Kidney tubule cell (primary cell): ENCODE measurements around the gene KXD1.
"Not testable (repeated sequence)": the region's sequence is repeated elsewhere in the genome, so short reads cannot be mapped to it uniquely, and the experiment has no call there.

Source experiments
- DNase-seq: peaks from one replicate; pipeline ENCODE4 v3.0.0-alpha.2; 2018; ENCODE audit warnings: low spot score

KXD1 gene

DNA sequence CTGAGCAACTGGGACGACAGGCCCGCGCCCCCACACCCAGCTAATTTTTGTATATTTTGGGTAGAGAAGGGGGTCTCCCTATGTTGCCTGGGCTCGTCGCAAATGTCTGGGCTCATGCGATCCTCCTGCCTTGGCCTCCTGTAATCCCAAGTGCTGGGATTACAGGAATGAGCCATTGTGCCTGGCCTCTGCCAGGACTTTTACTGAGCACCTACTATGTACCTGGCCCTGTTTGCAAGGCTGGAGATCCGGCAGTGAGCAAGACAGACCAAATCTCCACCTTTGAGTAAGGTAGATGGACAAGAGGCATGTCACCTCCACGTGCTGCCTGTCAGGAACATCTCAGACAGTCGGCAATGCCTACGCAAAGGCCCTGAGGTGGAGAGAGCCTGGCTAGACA, 21.2 kb upstream of the KXD1 start:
- DNase-seq, result no peak

DNA sequence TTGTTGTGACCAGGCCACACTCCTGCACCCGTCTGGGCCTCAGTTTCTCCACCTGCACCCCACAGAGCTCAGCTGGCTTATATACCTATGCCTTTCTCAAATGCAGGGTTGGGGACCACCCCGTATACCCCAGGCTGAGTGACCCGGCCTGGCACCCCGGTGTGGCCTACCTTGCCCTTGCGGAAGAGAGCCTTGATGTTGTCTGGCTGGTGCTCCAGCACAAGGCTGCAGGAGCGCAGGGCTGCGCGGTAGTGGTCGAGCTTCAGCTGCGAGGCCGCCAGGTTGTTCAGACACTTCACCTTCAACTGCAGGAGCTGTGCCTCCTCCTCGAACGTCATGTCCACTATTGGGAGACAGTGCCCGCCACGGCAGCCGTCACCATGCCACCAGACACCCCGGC, 20.2 kb upstream of the KXD1 start:
- DNase-seq, result no peak

DNA sequence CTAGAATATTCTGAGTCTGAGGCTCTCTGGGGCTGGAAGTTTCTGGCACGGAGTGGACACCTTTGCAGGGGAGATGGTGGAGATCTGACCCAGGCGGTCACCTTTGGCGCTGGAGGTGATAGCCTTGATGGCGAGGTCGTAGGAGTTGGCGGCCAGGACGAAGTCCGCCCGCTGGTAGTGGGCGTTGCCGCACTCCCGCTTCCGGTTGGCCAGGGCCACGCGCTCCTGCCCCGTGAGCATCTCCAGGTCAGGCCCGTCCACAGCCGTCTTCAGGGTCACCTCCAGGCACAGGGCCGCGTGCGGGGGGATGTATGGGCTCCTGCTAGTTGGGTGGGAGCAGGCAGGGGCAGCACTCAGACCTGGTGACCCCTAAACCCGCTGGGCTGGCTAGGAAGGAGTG, 19.6 kb upstream of the KXD1 start:
- no peak for DNase-seq

DNA sequence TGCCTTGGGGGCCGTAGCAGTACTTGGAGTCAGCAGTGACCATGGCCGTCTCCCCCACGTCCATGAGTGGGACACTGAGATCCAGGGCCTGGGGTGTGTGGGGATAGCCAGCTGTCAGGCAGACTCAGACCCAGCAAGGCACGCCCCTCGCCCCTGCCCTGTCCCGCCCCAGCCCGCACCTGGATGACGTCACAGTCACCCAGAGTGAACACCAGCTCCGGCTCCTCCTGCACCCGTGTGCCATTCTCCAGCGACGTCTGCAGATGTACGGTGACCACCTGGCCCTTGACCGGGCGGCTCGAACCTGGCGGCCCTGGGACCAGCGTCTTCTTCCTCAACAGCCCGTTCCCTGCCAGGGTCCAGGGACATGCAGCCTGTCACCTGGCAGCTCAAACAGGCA, 18.3 kb upstream of the KXD1 start:
- no peak for DNase-seq

DNA sequence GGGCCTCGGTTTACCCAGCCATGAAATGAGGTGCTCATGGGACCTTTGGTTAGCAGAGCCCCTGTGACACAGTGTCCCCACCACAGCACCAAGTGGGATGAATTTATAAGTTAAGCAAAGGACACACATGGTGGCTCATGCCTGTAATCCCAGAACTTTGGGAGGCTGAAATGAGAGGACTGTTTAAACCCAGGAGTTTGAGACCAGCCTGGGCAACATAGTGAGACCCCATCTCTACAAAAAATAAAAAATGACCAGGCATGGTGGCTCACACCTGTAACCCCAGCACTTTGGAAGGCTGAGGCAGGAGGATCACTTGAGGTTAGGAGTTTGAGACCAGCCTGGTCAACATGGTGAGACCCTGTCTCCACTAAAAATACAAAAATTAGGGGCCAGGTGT, 17.5 kb upstream of the KXD1 start:
- not testable (repeated sequence) for DNase-seq

DNA sequence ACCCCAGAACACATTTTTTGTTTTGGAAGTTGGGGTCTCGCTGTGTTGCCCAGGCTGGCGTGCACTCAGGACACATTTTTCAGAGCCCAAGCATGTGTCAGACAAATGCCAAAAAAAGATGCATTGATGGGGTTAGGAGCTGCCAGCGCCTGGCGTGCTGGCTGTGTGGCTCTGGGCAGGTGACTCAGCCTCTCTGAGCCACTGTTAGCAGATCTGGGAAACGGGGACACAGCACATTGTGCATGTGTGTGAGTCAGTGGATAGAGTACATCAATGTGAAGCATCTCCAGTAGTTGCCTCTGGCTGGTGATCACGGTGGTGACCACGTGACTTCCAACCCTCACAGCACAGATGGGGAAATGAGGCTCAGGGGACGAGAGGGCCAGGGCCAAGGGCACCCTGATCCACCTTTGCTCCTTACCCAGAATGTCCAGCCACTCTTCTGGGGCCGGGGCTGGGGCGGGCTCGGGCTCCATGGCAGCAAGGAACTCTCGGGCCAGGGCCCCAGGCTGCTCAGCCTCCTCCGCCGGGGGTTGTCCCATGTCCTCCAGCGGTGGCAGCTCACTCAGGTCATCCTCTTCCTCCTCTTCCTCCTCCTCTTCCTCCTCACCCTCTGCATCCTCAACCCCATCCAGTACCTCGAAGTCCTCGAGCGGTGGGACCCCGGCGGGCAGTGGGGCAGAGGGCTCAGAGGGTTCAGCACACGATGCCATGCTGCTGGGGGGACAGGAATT, 16.2 kb upstream of the KXD1 start:
- peak; percentile 42 for DNase-seq

DNA sequence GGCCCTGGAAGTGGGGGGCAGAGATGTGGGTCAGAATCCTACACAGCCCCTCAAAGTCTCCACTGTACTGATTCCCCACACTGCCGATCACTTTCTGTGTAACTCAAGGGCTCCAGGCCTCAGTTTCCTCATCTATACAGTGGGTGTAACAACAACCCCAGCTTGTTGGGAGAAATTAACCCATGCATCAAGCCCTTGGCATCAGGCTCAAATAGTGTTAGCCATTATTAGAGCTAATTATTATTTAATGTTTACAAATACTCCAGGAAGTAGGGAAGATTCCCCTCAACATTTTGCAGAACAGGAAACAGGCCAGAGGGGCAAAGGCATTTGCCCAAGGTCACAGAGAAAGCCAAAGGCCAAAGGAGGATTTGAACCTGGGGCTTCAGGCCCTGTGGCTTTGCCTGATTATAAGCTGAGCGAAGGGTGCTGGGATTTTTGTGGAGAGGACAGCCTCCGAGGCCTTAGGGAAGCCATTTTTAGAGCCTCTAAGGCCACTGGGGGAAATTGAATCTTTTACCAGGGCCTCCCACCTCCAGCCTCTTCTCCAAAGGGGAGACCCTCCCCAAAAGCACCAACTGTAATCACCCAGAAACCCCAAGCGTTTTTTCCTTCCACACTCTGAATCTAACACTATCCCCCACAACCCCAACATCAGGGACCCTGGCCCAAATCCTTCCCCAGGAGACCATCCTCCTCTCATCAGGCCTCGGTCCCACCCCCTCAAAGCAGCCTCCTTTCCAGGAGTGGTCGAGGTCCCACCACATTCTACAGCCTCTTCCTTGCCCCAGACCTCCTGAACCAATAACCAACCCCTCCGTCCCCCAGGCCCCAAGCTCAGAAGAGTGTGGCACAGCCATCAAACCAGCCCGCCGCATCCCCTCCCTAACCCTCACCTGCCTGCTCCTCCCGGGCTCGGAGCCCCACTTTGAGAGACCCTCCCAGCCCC, 15.4 kb upstream of the KXD1 start:
- DNase-seq, result no peak

DNA sequence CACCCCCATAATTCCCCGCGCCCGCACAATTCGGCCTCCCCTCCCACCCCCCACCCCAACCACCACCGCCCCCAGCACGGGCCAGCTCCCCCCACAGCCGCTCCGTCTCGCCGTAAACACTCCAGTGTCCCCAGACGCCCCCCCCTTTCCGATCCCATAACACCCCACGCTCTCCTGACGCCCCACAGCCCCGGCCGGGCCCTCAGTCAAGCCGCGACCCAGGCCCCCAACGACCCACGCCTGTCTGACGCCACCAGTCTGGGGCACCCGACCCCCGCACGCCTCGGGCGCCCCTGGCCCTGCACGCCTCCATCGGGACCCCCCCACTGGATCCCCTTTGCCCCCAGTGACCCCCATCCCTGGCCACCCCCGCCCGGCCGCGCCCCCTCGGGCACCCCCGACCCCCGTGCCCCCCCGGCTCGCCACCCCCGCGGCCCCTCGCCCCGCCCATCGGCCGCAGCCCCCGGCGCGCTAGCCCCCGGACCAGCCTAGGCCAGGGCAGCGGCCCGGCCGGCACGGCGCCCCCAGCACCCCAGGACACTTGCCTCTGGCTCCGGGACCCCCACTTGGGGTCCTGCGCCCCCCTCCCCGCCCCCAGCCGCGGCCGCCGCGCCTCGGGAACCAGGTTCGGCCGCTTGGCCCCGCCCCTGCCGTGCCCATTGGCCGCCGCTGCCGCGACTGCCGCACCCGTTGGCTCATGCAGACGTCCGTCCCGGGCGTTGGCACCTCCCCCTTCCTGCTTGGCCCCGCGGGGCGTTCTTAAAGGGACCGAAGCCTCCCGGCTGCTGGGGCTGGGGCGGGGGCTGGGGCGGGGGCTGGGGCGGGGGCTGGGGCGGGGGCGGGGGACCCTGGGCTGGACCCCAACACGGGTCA, 14.5 kb upstream of the KXD1 start, which contains the start of gene FKBP8:
TSS of gene FKBP8 (minus strand) at position 633 of the 873 bp plus-strand sequence. CDS start 1,603 bp downstream, outside the sequence.
- peak; percentile 86 for DNase-seq

DNA sequence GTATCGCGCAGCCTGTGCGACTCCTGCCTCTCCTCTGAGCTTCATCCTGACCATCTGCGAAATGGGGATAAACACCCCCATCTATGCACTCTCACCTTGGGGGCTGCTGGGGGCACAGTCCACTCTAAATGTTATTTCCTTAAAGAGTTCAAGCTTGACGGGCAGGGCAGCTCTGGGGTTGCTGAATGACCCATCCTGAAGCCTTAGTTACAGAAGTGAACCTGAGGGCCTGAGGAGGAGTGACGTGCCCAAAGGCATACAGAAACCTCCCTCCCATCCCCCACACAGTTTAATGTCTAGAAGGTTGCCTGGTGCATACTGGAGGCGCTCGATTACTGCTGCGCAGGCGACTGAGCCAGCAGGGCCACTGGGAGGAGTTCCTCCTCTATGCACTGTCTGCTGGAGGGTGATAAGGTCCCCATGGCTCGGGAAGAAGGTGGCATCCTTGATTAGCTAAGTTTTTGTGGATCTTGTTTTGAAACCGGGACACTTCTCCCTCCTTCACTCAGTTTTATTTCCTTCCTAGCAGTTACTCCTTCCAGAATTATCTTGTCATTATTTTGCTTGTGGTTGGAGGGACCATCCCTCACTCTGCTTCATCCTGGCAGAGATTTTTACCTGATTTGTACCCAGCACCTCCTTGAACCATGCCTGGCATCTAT, 13.7 kb upstream of the KXD1 start:
- peak; percentile 72 for DNase-seq

DNA sequence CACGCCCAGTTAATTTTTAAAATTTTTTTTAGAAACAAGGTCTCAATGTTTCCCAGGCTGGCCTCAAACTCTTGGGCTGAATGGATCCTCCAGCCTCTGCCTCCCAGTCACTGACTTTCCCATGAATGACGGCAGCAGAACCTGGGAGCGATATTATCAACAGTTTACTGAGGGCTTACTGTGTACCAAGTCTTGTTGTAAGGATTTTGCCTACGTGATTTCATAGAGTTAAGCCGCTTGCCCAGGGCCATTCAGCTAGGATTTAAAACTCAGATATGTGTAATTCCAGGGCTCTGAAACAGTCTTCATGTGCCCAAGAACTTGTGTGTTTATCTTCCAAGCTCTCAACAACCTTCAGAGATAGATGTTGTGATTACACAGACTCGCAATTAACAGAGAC, 6.0 kb upstream of the KXD1 start:
- DNase-seq, result no peak

DNA sequence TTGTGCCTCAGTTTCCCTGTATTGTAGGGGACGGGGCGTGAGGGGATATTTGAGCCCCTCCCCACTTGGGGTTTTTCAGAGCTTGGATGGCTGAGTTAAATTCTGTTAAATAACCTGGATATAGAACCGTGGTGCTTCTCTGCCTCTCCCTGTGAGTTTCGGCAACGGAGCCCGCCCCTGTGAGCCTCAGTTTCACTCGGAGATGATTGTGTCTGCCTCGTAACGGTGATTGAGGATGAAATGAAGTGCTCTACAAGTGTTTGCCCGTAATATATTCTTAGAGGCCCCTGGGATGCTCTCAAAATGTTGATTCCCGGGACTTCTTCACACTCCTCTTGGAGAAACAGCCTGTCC, 509 bp downstream of the KXD1 start:
- no peak for DNase-seq

DNA sequence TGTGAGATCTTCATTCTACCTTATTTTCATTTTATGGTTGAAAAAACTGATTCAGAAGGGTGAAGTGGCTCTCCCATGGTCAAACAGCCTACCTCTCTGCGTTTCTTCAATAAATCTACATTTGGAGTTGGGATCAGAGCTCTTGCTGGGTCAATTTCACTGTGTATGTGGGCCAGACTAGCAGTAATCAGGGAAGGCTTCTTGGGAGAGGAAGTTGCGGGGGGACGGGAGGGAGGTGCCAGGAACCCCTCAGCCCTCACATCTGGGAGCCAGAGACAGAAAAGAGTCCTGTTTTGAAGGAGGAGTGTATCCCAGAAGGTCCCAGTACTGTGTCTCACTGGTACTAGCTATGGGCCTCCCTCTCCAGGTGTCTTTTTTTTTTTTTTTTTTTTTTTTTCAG, 934 bp downstream of the KXD1 start:
- DNase-seq, result no peak

DNA sequence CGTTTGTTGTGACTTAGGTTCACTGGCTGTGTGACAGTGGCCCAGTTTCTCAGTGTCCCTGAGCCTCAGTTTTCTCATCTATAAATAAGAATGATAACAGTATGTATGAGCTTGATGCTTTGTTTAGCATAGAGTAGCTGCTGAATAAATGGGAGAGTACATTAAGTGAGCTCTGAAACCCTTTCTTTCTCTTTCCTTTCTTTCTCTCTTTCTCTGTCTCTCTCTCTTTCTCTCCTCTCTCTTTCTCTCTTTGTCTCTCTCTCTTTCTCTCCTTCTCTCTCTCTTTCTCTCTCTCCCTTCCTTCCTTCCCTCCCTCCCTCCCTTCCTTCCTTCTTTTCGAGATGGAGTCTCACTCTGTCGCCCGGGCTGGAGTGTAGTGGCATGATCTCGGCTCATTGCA, 2.0 kb downstream of the KXD1 start:
- DNase-seq, result no peak

DNA sequence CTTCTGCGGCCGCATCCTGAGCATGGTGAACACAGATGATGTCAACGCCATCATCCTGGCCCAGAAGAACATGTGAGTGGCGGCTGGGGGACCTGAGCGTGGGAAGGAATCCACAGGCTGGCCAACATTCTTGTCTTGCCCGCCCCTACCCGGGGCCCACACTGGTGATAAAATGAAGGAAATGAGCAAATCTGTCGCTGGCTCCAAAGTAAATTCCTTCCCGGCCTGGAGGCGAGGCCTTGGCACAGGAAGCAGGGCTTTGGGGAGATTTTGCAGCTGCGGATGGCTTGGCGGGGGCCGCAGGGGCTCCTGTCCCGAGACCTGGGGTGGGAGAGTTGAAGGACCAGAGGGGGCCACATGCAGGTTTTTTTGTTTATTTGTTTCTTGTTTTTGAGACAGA, 4.4 kb downstream of the KXD1 start:
- DNase-seq, result no peak

DNA sequence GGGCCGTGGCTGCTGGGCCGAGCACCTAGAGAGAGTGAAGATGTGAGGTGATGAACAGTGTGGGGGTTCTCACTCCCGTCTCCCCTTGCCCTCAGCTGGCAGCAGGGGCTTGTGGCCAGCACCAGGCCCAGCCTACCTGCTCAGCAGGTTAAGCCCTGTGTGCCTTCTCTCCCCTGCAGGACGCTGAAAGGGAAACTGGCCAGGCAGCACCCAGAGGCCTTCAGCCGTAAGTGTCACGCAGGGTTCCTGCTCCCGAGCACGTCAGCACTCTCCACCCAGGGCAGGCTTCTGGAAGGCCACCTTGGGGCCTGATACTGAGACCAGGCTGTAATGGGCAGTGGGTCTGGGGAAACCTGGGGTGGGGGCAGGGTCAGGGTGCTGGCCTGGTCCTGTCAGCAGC, 9.3 kb downstream of the KXD1 start:
- no peak for DNase-seq

DNA sequence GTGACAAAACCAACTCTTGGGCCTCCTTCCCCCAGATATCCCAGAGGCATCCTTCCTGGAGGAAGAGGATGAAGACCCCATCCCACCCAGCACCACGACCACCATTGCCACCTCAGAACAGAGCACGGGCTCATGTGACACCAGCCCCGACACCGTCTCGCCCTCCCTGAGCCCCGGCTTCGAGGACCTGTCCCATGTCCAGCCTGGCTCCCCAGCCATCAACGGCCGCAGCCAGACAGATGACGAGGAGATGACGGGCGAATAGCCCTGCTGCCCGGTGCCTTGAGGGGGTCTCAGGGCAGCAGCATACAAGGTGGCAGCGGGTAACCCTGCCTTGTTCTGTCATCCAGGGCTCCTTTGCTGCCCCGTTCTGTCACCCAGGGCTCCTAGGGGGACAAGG, 10.7 kb downstream of the KXD1 start:
- DNase-seq, result no peak

DNA sequence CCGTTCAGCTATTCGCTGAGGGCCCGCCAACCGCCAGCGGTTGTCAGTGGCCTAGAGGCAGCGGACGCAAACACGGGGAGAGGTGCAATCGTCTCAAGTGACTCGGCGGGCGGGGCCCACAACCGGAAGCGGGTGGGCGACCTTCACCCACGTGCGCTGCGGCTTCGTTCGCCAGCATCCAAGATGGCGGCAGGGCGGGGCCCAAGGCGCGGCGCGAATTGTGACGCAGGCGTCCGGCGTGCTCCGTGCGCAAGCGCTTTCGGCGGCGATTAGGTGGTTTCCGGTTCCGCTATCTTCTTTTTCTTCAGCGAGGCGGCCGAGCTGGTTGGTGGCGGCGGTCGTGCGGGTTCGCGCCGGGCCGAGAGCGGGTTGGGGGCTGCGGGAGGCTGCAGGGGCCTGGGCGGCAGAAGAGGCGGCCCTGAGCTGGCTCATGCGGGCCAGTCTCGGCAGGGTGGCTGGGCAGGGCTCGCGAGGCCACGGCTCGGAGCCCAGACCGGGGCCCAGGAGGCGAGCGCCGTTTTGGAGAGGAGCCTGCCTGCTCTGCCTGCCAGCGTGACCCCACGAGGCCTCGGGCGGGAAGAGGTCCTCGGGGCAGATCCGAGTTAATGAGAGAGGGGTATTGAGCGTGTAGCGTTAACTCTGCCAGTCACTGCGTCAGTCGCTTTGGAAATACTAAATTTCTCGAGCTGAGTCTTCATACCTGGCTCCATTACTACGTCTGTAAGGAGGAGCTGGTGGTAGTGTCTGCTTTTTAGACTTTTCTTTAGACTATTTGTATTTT, 14.1 kb downstream of the KXD1 start, which contains the start of gene UBA52:
TSS of gene UBA52 (plus strand) at position 294 of the 781 bp plus-strand sequence. CDS start 1,444 bp downstream, outside the sequence.
- DNase-seq, result peak; percentile 97

DNA sequence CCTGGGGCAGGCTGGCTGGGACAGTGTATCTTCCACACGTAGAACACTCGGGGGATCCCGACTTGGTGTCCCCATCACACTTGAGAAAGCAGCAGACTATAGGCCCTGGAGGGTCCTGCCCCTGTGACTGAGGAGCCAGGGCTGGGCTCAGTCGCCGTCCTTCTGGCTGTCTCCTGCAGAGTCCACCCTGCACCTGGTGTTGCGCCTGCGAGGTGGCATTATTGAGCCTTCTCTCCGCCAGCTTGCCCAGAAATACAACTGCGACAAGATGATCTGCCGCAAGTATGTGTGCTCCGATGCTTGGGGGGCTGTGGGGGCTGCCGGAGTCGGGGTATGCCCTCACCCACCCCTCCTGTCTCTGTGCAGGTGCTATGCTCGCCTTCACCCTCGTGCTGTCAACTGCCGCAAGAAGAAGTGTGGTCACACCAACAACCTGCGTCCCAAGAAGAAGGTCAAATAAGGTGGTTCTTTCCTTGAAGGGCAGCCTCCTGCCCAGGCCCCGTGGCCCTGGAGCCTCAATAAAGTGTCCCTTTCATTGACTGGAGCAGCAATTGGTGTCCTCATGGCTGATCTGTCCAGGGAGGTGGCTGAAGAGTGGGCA, 17.1 kb downstream of the KXD1 start:
- no peak for DNase-seq

DNA sequence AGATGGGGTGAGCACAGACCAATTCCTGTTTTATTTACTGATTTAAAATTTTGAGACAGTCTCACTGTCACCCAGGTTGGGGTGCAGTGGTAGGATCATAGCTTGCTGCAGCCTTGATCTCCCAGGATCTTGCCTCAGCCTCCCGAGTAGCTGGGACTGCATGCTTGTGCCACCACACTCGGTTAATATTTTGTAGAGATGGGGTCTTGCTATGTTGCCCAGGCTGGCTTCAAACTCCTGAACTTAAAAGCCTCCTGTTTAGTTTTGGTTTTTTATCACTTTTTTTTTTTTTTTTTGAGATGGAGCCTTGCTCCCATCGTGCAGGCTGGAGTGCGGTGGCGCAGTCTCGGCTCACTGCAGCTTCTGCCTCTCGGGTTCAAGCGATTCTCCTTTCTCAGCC, 18.7 kb downstream of the KXD1 start:
- no peak for DNase-seq

DNA sequence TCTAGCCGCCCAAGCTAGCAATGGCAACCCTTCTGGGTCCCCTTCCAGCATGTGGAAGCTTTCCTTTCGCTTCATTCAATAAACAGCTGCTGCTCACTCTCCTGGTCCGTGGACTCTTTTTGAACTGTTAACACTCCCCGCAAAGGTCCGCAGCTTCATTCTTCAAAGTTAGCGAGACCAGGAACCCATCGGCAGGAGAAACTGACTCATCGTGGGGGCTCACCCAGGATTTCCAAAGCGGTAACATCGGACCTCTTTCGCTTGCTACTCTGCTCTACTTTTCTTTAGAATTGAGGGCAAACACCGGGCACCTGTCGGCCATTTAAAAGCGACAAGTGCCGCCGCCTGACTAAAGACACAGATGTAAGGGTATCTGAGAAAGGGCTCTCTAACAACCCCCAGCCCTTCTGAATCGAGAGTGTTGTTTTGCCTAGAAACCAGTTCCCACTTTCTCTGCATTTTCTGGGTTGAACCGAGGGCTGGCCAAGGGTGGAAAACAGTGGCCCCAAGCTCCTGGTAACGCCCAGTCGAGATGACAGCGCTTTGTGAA, 19.8 kb downstream of the KXD1 start:
- DNase-seq, result no peak
